GM23338 (cell line): Measurements from ENCODE around the gene TMEM144. TPM values are rescaled to one million over a fixed set of nuclear protein-coding genes. Genes with fewer than 3 reads are reported as not detected.

Source experiments
- ATAC-seq: fragments of 200-7000 bp; cut with Tn5 transposase; 3 replicates; pipeline ENCODE4 v1.9.1; 2020
- DNase-seq: peaks from one replicate; pipeline ENCODE4 v3.0.0-alpha.2; 2015; ENCODE audit warnings: low spot score
- H2AFZ ChIP-seq: fragments of 200-600 bp; sonication (generic); 2 replicates; pipeline ENCODE4 v1.8.0; 2016; ENCODE audit warnings: antibody characterized with exemption, mild to moderate bottlenecking, moderate library complexity
- H3F3A ChIP-seq: fragments of 200-600 bp; sonication (generic); replicated peaks from 2 replicates; pipeline ENCODE4 v1.8.0; 2017; ENCODE audit warnings: antibody characterized with exemption, mixed run types, low read depth
- H3K27ac ChIP-seq: fragments of 200-600 bp; sonication (generic); 2 replicates; pipeline ENCODE4 v1.6.1; 2016; ENCODE audit warnings: low read depth
- H3K27me3 ChIP-seq: fragments of 200-600 bp; sonication (generic); 2 replicates; pipeline ENCODE4 v1.8.0; 2016; ENCODE audit warnings: mild to moderate bottlenecking, mixed run types, moderate library complexity; ENCODE audit not compliant: insufficient read depth
- H3K36me3 ChIP-seq: fragments of 200-600 bp; sonication (generic); 2 replicates; pipeline ENCODE4 v1.8.0; 2016; ENCODE audit warnings: mild to moderate bottlenecking; ENCODE audit not compliant: insufficient read depth
- H3K4me1 ChIP-seq: fragments of 200-600 bp; sonication (generic); 2 replicates; pipeline ENCODE4 v1.8.0; 2016; ENCODE audit warnings: mild to moderate bottlenecking, moderate library complexity; ENCODE audit not compliant: insufficient read depth
- H3K4me2 ChIP-seq: fragments of 200-600 bp; sonication (generic); 2 replicates; pipeline ENCODE4 v1.7.1; 2017; ENCODE audit warnings: mixed run types
- H3K4me3 ChIP-seq: fragments of 200-600 bp; sonication (generic); 2 replicates; pipeline ENCODE4 v1.6.1; 2016; ENCODE audit warnings: mixed run types
- H3K79me2 ChIP-seq: fragments of 200-600 bp; sonication (generic); replicated peaks from 2 replicates; pipeline ENCODE4 v1.8.0; 2017; ENCODE audit warnings: mild to moderate bottlenecking; ENCODE audit not compliant: insufficient read depth
- H3K9me2 ChIP-seq: fragments of 200-600 bp; sonication (generic); 2 replicates; pipeline ENCODE4 v1.8.0; 2017; ENCODE audit not compliant: insufficient read depth
- H4K20me1 ChIP-seq: fragments of 200-600 bp; sonication (generic); replicated peaks from 2 replicates; pipeline ENCODE4 v1.8.0; 2017; ENCODE audit warnings: mild to moderate bottlenecking; ENCODE audit not compliant: insufficient read depth
- H3K27ac Mint-ChIP-seq: 2 replicates; pipeline ENCODE4 v1.8.0; 2020; ENCODE audit warnings: inconsistent platforms, mild to moderate bottlenecking, moderate library complexity, mixed read lengths
- H3K27me3 Mint-ChIP-seq: 3 replicates; pipeline ENCODE4 v1.8.0; 2022; ENCODE audit warnings: low read depth, mild to moderate bottlenecking, moderate library complexity, mixed read lengths, inconsistent platforms; ENCODE audit not compliant: insufficient read depth, poor library complexity
- H3K36me3 Mint-ChIP-seq: 3 replicates; pipeline ENCODE4 v1.8.0; 2021; ENCODE audit warnings: low read depth, mild to moderate bottlenecking, inconsistent platforms, moderate library complexity, mixed read lengths
- H3K4me1 Mint-ChIP-seq: 3 replicates; pipeline ENCODE4 v1.8.0; 2020; ENCODE audit warnings: mild to moderate bottlenecking, inconsistent platforms, mixed read lengths
- H3K4me3 Mint-ChIP-seq: 3 replicates; pipeline ENCODE4 v1.8.0; 2021; ENCODE audit warnings: moderate library complexity, mild to moderate bottlenecking, inconsistent platforms, mixed read lengths
- H3K9me3 Mint-ChIP-seq: 3 replicates; pipeline ENCODE4 v1.8.0; 2020; ENCODE audit warnings: moderate library complexity, mild to moderate bottlenecking, inconsistent platforms, mixed read lengths
- CTCF ChIP-seq, 2 experiments: fragments of 200-600 bp in 1 of 2; sonication (generic) in 1 of 2; conservative IDR thresholded peaks; 2 replicates each; pipeline versions ENCODE4 v1.5.1 to v1.6.1; 2016 to 2017; ENCODE audit warnings: antibody characterized with exemption in 2 of 2, low read depth in 2 of 2, mild to moderate bottlenecking in 2 of 2, moderate library complexity in 1 of 2
- EZH2 ChIP-seq: fragments of 200-600 bp; sonication (generic); IDR thresholded peaks from one replicate; pipeline ENCODE4 v1.8.0; 2017; ENCODE audit warnings: antibody characterized with exemption, mild to moderate bottlenecking, low read depth; ENCODE audit not compliant: unreplicated experiment
- EZH2phosphoT487 ChIP-seq: fragments of 200-600 bp; sonication (generic); IDR thresholded peaks from one replicate; pipeline ENCODE4 v1.8.1; 2018; ENCODE audit warnings: antibody characterized with exemption; ENCODE audit not compliant: unreplicated experiment
- JUNB ChIP-seq: IDR thresholded peaks from one replicate; pipeline ENCODE4 v1.6.1; 2016; ENCODE audit warnings: antibody characterized with exemption; ENCODE audit not compliant: unreplicated experiment
- NANOG ChIP-seq: IDR thresholded peaks from 2 replicates; pipeline ENCODE4 v1.6.1; 2016; ENCODE audit warnings: antibody characterized with exemption, borderline replicate concordance
- POLR2AphosphoS5 ChIP-seq: IDR thresholded peaks from 2 replicates; pipeline ENCODE4 v1.6.1; 2016; ENCODE audit warnings: antibody characterized with exemption, low read depth
- STAT1 ChIP-seq: IDR thresholded peaks from one replicate; pipeline ENCODE4 v1.6.1; 2016; ENCODE audit warnings: antibody characterized with exemption; ENCODE audit not compliant: unreplicated experiment
- ZNF114 ChIP-seq: fragments of 250-450 bp; sonication (Bioruptor Pico); IDR thresholded peaks from 2 replicates; pipeline ENCODE4 v1.5.0; 2020; ENCODE audit warnings: mild to moderate bottlenecking, moderate library complexity
- ZNF331 ChIP-seq: fragments of 250-450 bp; sonication (Bioruptor Pico); IDR thresholded peaks from 2 replicates; pipeline ENCODE4 v1.5.0; 2020; ENCODE audit warnings: low read depth, mild to moderate bottlenecking, moderate library complexity
- polyA plus RNA-seq: library from polyadenylated mRNA; unstranded; fragments of >200 nt; fragmentation: Nextera tagmentation; extraction: Ambion mirVana; gene quantifications from 2 replicates; pipeline ENCODE4 v1.2.1, GENCODE V29; 2016
- total RNA-seq: library from RNA; depleted of rRNA; stranded (reverse); fragments of >200 nt; shearing (Covaris generic); gene quantifications from 2 replicates; pipeline ENCODE4 v1.2.3, GENCODE V29; 2014
- TF ChIP-seq, protein P1 (sequence below): IDR thresholded peaks from one replicate; pipeline ENCODE4 v1.6.1; 2018; ENCODE audit warnings: antibody characterized with exemption; ENCODE audit not compliant: unreplicated experiment

Gene TMEM144
- total and polyA plus RNA-seq, 2 experiments from 2014 or later: 1.3 to 1.7 TPM

DNA sequence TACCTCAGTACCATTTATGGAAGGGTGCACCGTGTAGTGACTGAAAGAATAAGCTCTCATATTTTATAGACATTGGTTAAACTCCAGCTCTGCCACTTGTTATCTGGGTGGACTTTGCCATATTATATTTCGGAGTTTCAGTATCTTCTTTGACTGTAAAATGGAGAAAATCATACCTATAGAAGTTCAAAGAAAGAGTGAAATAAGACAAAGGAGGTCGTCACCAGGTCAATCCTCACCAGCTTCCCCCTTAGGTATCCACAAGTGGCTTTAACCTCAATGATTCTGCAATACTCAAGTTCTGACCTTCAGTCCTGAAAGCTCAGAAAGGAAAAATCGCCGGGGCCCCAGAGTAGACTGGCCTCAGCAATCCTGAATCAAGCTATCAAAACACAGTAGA, 64.3 kb downstream of the TMEM144 start:
- Histone ChIP-seq H3K79me2 (no peaks in the 10 kb centered on the region), H3K4me2 (no peak overlapping the region), H3F3A (no peaks in the 10 kb centered on the region), H3K36me3 (no peaks in the 10 kb centered on the region), H2AFZ (no peak overlapping the region), H3K27me3 (no peaks in the 10 kb centered on the region), H4K20me1 (no peaks in the 10 kb centered on the region), H3K9me2 (no peaks in the 10 kb centered on the region), H3K4me1 (peaks cover 13% of the 10 kb centered on the region), H3K27ac (no peak overlapping the region), H3K4me3 (no peak overlapping the region)
- H3K4me3 Mint-ChIP-seq: no peak overlapping the region
- H3K9me3 Mint-ChIP-seq: no peaks in the 10 kb centered on the region
- ATAC-seq: no peak
- no peaks in the 10 kb centered on the region for H3K27me3 Mint-ChIP-seq
- no peak for DNase-seq
- H3K4me1 Mint-ChIP-seq: peaks cover 13% of the 10 kb centered on the region
- H3K36me3 Mint-ChIP-seq: no peaks in the 10 kb centered on the region
- H3K27ac Mint-ChIP-seq: no peak overlapping the region
- TF ChIP-seq POLR2AphosphoS5 (no peak), ZNF114 (CRISPR knock-in tag) (no peak), STAT1 (no peak), NANOG (no peak), JUNB (no peak), CTCF (conservative IDR thresholded peaks at IDR 0.05; ENCODE audit: low read depth in 2 of 2) (no peak), EZH2phosphoT487 (no peak), EZH2 (no peak), ZNF331 (no peak)
- TF ChIP-seq, protein P1, sequence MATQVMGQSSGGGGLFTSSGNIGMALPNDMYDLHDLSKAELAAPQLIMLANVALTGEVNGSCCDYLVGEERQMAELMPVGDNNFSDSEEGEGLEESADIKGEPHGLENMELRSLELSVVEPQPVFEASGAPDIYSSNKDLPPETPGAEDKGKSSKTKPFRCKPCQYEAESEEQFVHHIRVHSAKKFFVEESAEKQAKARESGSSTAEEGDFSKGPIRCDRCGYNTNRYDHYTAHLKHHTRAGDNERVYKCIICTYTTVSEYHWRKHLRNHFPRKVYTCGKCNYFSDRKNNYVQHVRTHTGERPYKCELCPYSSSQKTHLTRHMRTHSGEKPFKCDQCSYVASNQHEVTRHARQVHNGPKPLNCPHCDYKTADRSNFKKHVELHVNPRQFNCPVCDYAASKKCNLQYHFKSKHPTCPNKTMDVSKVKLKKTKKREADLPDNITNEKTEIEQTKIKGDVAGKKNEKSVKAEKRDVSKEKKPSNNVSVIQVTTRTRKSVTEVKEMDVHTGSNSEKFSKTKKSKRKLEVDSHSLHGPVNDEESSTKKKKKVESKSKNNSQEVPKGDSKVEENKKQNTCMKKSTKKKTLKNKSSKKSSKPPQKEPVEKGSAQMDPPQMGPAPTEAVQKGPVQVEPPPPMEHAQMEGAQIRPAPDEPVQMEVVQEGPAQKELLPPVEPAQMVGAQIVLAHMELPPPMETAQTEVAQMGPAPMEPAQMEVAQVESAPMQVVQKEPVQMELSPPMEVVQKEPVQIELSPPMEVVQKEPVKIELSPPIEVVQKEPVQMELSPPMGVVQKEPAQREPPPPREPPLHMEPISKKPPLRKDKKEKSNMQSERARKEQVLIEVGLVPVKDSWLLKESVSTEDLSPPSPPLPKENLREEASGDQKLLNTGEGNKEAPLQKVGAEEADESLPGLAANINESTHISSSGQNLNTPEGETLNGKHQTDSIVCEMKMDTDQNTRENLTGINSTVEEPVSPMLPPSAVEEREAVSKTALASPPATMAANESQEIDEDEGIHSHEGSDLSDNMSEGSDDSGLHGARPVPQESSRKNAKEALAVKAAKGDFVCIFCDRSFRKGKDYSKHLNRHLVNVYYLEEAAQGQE: no peak

DNA sequence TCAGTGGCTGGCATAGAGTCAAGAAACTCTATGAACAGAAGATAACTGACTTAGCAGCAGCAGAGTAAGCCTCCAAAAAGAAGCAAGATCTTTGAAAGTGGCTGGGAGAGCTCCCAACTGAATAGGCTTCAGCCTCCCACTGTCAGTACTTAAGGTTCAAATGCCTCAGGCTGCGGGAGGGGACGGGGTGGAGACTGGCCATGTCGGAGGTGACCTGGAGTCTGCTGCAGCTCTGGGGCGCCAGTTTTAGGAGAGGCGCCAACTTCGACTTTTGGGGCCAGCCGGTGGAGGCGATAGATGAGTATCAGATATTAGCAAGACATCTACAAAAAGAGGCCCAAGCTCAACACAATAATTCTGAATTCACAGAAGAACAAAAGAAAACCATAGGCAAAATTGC, 67.3 kb downstream of the TMEM144 start:
- Histone ChIP-seq H2AFZ (no peak overlapping the region), H3K79me2 (no peaks in the 10 kb centered on the region), H4K20me1 (no peaks in the 10 kb centered on the region), H3F3A (no peaks in the 10 kb centered on the region), H3K27me3 (no peaks in the 10 kb centered on the region), H3K4me1 (peaks cover 13% of the 10 kb centered on the region), H3K4me2 (no peak overlapping the region), H3K27ac (no peak overlapping the region), H3K9me2 (no peaks in the 10 kb centered on the region), H3K4me3 (no peak overlapping the region), H3K36me3 (no peaks in the 10 kb centered on the region)
- Mint-ChIP-seq H3K27ac (no peak overlapping the region), H3K9me3 (no peaks in the 10 kb centered on the region), H3K4me1 (peaks cover 19% of the 10 kb centered on the region), H3K27me3 (no peaks in the 10 kb centered on the region), H3K4me3 (no peak overlapping the region), H3K36me3 (no peaks in the 10 kb centered on the region)
- ATAC-seq: no peak
- DNase-seq: no peak
- no peak for TF ChIP-seq CTCF (conservative IDR thresholded peaks at IDR 0.05; ENCODE audit: low read depth in 2 of 2)
